ENCODE measurements around the gene HMGN2. TPM values are rescaled to one million over a fixed set of nuclear protein-coding genes. Genes with fewer than 3 reads are reported as not detected.

Gene HMGN2
- total RNA-seq, 2 experiments from 2014 or later, result 1,241 to 1,307 TPM

GRCh38 chr1:26520339-26520738, 48.1 kb downstream of the HMGN2 start:
- Mint-ChIP-seq H3K36me3 (ENCODE audit: low read depth) (no peaks in the 10 kb centered on the region), H3K27me3 (peaks cover 11% of the 10 kb centered on the region), H3K27ac (no peak overlapping the region), H3K9me3 (no peaks in the 10 kb centered on the region), H3K4me3 (no peak overlapping the region), H3K4me1 (no peaks in the 10 kb centered on the region)
- DNase-seq, result no peak
- CTCF ChIA-PET, result interaction anchor here (1.0 to 12.1 kb wide), 3 partner anchors 9 to 20 kb away, joined by 3 to 121 read pairs (median 3); no protein-coding TSS in a partner anchor
- POLR2A ChIA-PET, result interaction anchor here (0.6 kb wide), 1 partner anchor 9 kb away, joined by 5 read pairs; no protein-coding TSS in a partner anchor

- peaks cover 12% of the 10 kb centered on the region for H3K27me3 Mint-ChIP-seq
- ChIA-PET POLR2A (no interaction called here), CTCF (interaction anchor here (0.6 to 12.1 kb wide), 4 partner anchors 9 to 46 kb away, joined by 3 to 121 read pairs (median 4); no protein-coding TSS in a partner anchor)
- H3K4me3 Mint-ChIP-seq, result no peak overlapping the region
- H3K36me3 Mint-ChIP-seq (ENCODE audit: low read depth), result no peaks in the 10 kb centered on the region
- H3K4me1 Mint-ChIP-seq, result no peaks in the 10 kb centered on the region
- no peaks in the 10 kb centered on the region for H3K9me3 Mint-ChIP-seq
- no peak for DNase-seq
- H3K27ac Mint-ChIP-seq, result no peak overlapping the region
Observed at GRCh38 chr1:26521669-26522030, 49.4 kb downstream of the HMGN2 start.

DNA sequence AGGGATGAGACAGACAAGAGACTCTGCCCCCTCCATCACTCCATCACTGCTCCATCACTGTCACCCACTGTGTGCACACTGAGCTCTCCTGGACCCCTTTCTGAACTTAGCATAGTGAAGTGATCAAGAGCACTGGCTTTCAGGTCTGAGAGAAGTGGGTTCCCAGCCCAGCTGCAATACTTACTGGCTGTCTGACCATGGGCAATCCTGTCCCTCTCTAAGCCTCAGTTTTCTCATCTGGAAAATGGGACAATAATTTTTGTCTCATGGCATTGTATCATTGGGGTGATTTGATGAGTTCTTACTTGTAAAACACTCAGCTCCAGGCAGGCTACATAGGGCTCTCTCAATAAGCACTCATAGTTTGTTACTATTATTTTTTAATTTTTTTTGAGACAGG, 49.8 kb downstream of the HMGN2 start:
- POLR2A ChIA-PET, result no interaction called here
- no peak overlapping the region for H3K4me3 Mint-ChIP-seq

GRCh38 chr1:26524181-26524580, 51.9 kb downstream of the HMGN2 start:
- ChIA-PET CTCF (interaction anchor here (0.6 to 12.1 kb wide), 5 partner anchors 9 to 169 kb away, joined by 3 to 121 read pairs (median 4); no protein-coding TSS in a partner anchor), POLR2A (no interaction called here)
- peaks cover 2% of the 10 kb centered on the region for H3K4me1 Mint-ChIP-seq
- peaks cover 14% of the 10 kb centered on the region for H3K27me3 Mint-ChIP-seq
- no peaks in the 10 kb centered on the region for H3K36me3 Mint-ChIP-seq (ENCODE audit: low read depth)
- no peaks in the 10 kb centered on the region for H3K9me3 Mint-ChIP-seq
- no peak overlapping the region for H3K27ac Mint-ChIP-seq
- DNase-seq, result no peak
- H3K4me3 Mint-ChIP-seq, result no peak overlapping the region

More for the DNA sequence above, 49.8 kb downstream of the HMGN2 start:
- Mint-ChIP-seq H3K36me3 (ENCODE audit: low read depth) (no peaks in the 10 kb centered on the region), H3K27ac (no peak overlapping the region), H3K4me1 (no peaks in the 10 kb centered on the region), H3K27me3 (peaks cover 12% of the 10 kb centered on the region), H3K9me3 (no peaks in the 10 kb centered on the region)
- CTCF ChIA-PET, result interaction anchor here (0.6 to 12.1 kb wide), 3 partner anchors 8 to 18 kb away, joined by 3 to 121 read pairs (median 4); no protein-coding TSS in a partner anchor
- DNase-seq, result no peak

Other genes starting within 250 kb of the HMGN2 start
- gene CEP85, start 238.2 kb upstream of the HMGN2 start, total RNA-seq, result 10 to 100 TPM; 46.9 to 49.0 TPM
- 100 to 1,000 TPM; 606 to 707 TPM for gene SH3BGRL3, start 192.4 kb upstream of the HMGN2 start, total RNA-seq
- gene UBXN11, start 165.8 kb upstream of the HMGN2 start, total RNA-seq, result 10 to 100 TPM; 48.6 to 51.3 TPM
- 1,000 to 10,000 TPM; 1,663 to 1,924 TPM for gene CD52, start 154.5 kb upstream of the HMGN2 start, total RNA-seq
- 1 to 10 TPM; 2.2 to 2.6 TPM for gene CRYBG2, start 118.3 kb upstream of the HMGN2 start, total RNA-seq
- under 1 TPM in 1 of 2 experiments, not detected in 1; 0.17 TPM for gene ZNF683, start 99.7 kb upstream of the HMGN2 start, total RNA-seq
- not detected for gene LIN28A, start 61.6 kb upstream of the HMGN2 start, total RNA-seq
- 10 to 100 TPM; 49.1 to 55.3 TPM for gene DHDDS, start 40.1 kb upstream of the HMGN2 start, total RNA-seq
- 100 to 1,000 TPM; 192 to 199 TPM for gene RPS6KA1, start 57.3 kb downstream of the HMGN2 start, total RNA-seq
- 100 to 1,000 TPM; 120 TPM for gene ARID1A, start 223.6 kb downstream of the HMGN2 start, total RNA-seq

Data from activated CD4-positive, alpha-beta T cell treated with anti-CD3 and anti-CD28 coated beads, Interleukin-2, amount 10 ng/mL, durations not matched to agents 7 days and 5 days (primary cell).